Thoracic aorta (tissue), 2 donors: ENCODE measurements around the gene VSIG4. TPM values are rescaled to one million over a fixed set of nuclear protein-coding genes. Genes with fewer than 3 reads are reported as not detected.
"Not testable (repeated sequence)": the region's sequence is repeated elsewhere in the genome, so short reads cannot be mapped to it uniquely, and the experiment has no call there.

ENCODE experiments used
- ATAC-seq: fragments of 150-250 bp; one replicate; pipeline ENCODE4 v1.8.0; 2017; ENCODE audit warnings: low read depth; ENCODE audit not compliant: insufficient number of reproducible peaks, low FRiP score
- DNase-seq: peaks from one replicate; pipeline ENCODE4 v3.0.0-alpha.2; 2020; ENCODE audit warnings: low spot score
- H3K27ac ChIP-seq, 2 donors: fragments of 200-600 bp; sonication (generic); 1 replicate in 1 of 2; 2 replicates in 1 of 2; pipeline ENCODE4 v1.5.1; 2016; ENCODE audit warnings: mild to moderate bottlenecking in 2 of 2, moderate library complexity in 2 of 2
- H3K27me3 ChIP-seq: fragments of 200-600 bp; sonication (generic); replicated peaks from 2 replicates; pipeline ENCODE4 v1.6.0; 2016; ENCODE audit warnings: mild to moderate bottlenecking; ENCODE audit not compliant: insufficient read depth
- H3K36me3 ChIP-seq: fragments of 200-600 bp; sonication (generic); one replicate; pipeline ENCODE4 v1.5.1; 2016
- H3K4me1 ChIP-seq, 2 donors: fragments of 200-600 bp; sonication (generic); 1 replicate in 1 of 2; 2 replicates in 1 of 2; pipeline versions ENCODE4 v1.5.1 to v1.6.0; 2016; ENCODE audit warnings: low read depth in 2 of 2, mild to moderate bottlenecking in 1 of 2; ENCODE audit not compliant: control insufficient read depth in 1 of 2
- H3K4me3 ChIP-seq: fragments of 200-600 bp; sonication (generic); 2 replicates; pipeline ENCODE4 v1.5.1; 2016; ENCODE audit warnings: mild to moderate bottlenecking
- H3K9me3 ChIP-seq: fragments of 200-600 bp; sonication (generic); 2 replicates; pipeline ENCODE4 v1.5.1; 2016
- CTCF ChIP-seq: fragments of 200-600 bp; sonication (generic); IDR thresholded peaks from one replicate; pipeline ENCODE4 v1.5.1; 2019; ENCODE audit warnings: antibody characterized with exemption
- total RNA-seq, 2 donors: library from RNA; depleted of rRNA; stranded (reverse); fragments of >200 nt; gene quantifications; one replicate each; pipeline versions ENCODE4 v1.1.0 to v1.2.3, GENCODE V29; 2016

Gene VSIG4
- total RNA-seq, 2 donors from 2014 or later: 154 to 311 TPM

GRCh38 chrX:65985922-65986588 lies 53.8 kb downstream of the VSIG4 start:
- H3K27me3 ChIP-seq: no peaks in the 10 kb centered on the region
- DNase-seq (no peak), ATAC-seq (no peak)
- no peak overlapping the region for H3K4me3 ChIP-seq
- TF ChIP-seq CTCF: peak; percentile 39
- H3K9me3 ChIP-seq: no peaks in the 10 kb centered on the region
- H3K27ac ChIP-seq: no peak overlapping the region
- H3K4me1 ChIP-seq: no peaks in the 10 kb centered on the region
- H3K36me3 ChIP-seq: no peaks in the 10 kb centered on the region

GRCh38 chrX:65985211-65985610 lies 54.7 kb downstream of the VSIG4 start:
- Histone ChIP-seq H3K4me1 (no peaks in the 10 kb centered on the region), H3K4me3 (no peak overlapping the region), H3K9me3 (no peaks in the 10 kb centered on the region), H3K27me3 (no peaks in the 10 kb centered on the region), H3K27ac (no peak overlapping the region), H3K36me3 (no peaks in the 10 kb centered on the region)
- TF ChIP-seq CTCF: no peak
- ATAC-seq: no peak
- DNase-seq: no peak

- H3K36me3 ChIP-seq, H3K27ac ChIP-seq, H3K4me3 ChIP-seq, H3K9me3 ChIP-seq, H3K27me3 ChIP-seq, DNase-seq, H3K4me1 ChIP-seq, ATAC-seq: not testable (repeated sequence)
Observed at GRCh38 chrX:65977161-65977560, 62.7 kb downstream of the VSIG4 start.

- TF ChIP-seq CTCF: no peak
- Histone ChIP-seq H3K4me3 (no peak overlapping the region), H3K4me1 (no peaks in the 10 kb centered on the region), H3K36me3 (no peaks in the 10 kb centered on the region), H3K27ac (no peak overlapping the region), H3K27me3 (no peaks in the 10 kb centered on the region), H3K9me3 (no peaks in the 10 kb centered on the region)
- ATAC-seq (no peak), DNase-seq (no peak)
Observed at GRCh38 chrX:65976161-65976560, 63.7 kb downstream of the VSIG4 start.

GRCh38 chrX:65975161-65975751 lies 64.6 kb downstream of the VSIG4 start:
- not testable (repeated sequence) for H3K36me3 ChIP-seq, H3K4me1 ChIP-seq, ATAC-seq, H3K27me3 ChIP-seq, H3K9me3 ChIP-seq, H3K27ac ChIP-seq, DNase-seq, H3K4me3 ChIP-seq

Other genes with a start within 250 kb of the VSIG4 start
- gene HEPH, start 124.2 kb upstream of the VSIG4 start, total RNA-seq: 100 to 1,000 TPM in 1 of 2 donors, 10 to 100 TPM in 1; 95.7 to 109 TPM